Measurements from ENCODE around the gene GRAMD4. TPM values are rescaled to one million over a fixed set of nuclear protein-coding genes. Genes with fewer than 3 reads are reported as not detected.

GRAMD4 gene
- total RNA-seq, 1 donor = 18.1 TPM

DNA sequence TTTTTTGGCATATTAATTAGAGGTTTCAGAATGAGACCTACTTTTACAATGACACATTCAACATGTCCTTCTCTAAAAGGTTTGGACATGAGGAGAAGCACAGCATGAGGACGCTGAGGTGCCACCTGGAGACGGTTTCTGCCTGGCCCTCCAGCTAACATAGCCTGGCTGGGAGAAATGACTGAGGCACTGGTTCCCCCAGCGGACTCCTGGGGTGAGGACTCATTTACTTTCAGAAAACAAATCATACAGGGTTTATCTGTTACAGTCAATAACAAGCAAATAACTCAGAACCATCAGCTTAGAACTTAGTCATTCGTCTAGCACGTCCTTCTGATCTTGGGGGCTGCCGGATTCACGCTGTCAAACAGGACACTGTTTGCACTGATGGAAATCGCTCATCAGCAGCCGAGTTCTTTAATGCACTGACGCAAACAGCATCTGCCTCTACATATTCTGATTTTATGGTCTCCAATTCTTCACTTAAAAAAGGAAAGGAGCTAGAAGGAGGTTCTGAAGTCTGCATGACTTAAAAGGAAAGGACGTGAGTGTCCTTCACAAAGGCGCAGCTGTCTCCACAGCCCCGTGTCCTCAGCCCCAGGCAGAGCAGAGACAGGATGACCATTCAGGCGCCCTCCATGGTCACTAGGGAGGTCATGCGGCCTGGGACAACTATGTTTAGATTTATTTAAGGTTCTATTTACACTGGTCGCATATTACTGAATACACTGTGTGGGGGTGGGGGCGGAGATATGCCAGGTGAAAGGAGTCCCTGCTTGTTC is 73.6 kb downstream of the GRAMD4 start:
- no peak overlapping the region for H3K4me3 ChIP-seq (ENCODE audit: low read depth, low read length)
- TF ChIP-seq, protein P1, sequence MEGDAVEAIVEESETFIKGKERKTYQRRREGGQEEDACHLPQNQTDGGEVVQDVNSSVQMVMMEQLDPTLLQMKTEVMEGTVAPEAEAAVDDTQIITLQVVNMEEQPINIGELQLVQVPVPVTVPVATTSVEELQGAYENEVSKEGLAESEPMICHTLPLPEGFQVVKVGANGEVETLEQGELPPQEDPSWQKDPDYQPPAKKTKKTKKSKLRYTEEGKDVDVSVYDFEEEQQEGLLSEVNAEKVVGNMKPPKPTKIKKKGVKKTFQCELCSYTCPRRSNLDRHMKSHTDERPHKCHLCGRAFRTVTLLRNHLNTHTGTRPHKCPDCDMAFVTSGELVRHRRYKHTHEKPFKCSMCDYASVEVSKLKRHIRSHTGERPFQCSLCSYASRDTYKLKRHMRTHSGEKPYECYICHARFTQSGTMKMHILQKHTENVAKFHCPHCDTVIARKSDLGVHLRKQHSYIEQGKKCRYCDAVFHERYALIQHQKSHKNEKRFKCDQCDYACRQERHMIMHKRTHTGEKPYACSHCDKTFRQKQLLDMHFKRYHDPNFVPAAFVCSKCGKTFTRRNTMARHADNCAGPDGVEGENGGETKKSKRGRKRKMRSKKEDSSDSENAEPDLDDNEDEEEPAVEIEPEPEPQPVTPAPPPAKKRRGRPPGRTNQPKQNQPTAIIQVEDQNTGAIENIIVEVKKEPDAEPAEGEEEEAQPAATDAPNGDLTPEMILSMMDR (IDR thresholded peaks at IDR 0.05; ENCODE audit: insufficient read depth, low read depth, low read length) = no peak
- no peak for DNase-seq (ENCODE audit: low read depth)

DNA sequence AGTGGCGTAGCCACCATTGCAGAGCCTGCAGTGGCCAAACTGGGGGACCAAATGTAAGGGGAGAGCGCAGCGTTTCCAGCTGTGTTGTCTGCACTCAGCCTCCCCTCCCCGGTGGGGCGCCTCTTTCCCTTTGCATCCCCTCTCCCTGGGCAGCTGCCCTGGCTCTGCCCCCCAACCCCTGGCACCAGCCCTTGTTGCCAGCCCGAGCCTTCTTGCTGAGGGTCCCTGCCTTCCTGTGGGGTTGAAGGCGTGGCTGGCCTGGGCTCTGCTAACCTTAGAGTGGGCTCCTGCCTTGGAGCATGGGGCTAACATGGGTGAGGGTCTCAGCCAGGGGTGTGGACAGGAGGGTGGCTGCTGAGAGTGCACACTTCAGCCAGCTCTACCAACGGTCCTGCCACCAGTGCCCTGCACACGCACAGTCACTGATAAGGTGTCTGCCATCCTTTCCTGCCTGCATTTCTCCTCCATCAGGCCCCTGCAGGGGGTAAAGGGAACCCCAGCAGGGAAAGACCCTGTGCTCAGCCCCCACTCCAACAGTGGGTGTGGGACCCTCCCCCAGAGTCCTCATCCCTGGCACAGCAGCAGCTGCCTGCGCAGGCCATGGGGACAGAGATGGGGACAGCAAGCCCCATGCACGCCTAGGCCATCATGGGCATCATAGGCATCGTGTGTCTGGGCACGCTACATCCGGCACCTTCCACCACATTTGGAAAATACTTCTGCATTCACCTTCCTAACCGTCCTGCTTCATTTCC is 74.4 kb downstream of the GRAMD4 start:
- TF ChIP-seq, protein P1 (IDR thresholded peaks at IDR 0.05; ENCODE audit: insufficient read depth, low read depth, low read length) = no peak
- H3K4me3 ChIP-seq (ENCODE audit: low read depth, low read length) = no peak overlapping the region
- no peak for DNase-seq (ENCODE audit: low read depth)

DNA sequence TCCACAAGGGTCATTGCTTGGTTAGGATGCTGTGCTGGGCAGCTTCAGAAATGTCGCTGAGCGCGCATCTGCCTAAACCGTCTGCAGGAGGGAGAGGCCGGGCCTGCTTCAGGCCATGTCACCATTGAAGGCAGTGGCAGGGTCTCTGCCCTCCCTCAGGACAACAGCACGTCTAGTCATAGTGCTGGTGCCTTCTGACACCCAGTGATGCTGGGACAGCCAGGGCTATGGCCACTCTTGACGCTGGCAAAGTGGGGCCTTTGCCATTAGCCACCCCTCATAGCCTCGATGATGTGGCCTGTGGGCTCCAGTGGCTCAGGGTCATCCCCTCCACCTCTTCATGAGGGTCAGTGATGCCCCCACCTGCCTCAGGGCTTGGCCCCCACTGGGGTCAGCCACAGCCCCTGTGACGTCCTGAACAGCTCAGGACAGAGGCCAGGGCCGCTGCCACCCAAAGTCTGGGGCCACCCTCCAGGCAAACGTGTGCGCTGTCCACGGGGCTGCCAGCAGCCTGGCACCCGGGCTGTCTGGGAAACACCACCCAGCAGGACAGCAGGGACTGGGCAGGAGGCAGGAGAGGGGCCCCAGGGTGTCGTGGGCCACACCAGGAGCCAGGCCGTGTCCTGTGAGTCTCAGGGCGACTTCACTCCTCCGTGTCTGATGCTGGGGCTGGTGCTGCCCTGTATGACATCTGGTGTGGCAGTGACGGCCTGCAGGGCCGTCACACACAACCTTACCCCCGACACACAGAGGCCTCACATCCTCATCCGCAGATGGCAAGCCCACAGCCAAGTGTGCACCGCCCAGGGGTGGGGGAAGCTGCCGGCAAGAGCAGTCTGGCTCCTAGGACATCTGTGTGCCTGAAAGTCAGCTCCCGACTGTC is 75.4 kb downstream of the GRAMD4 start:
- TF ChIP-seq, protein P1 (IDR thresholded peaks at IDR 0.05; ENCODE audit: insufficient read depth, low read depth, low read length) = no peak
- DNase-seq (ENCODE audit: low read depth) = no peak
- no peak overlapping the region for H3K4me3 ChIP-seq (ENCODE audit: low read depth, low read length)

DNA sequence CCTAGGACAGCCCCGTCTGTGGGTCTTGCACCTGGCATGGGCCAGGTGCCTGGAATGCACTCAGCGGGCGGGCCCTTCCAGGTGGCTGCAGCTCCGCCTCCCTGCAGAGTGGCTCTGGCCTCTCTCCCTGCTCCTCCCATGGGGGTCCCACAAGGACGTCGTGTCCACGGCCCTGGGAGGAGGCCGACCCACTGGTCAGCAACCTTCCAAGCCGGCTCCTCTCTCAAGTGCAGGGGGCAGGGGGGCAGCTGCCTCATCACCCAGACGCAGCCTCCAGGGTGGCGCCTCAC is 76.0 kb downstream of the GRAMD4 start:
- TF ChIP-seq, protein P1 (IDR thresholded peaks at IDR 0.05; ENCODE audit: insufficient read depth, low read depth, low read length) = no peak
- H3K4me3 ChIP-seq (ENCODE audit: low read depth, low read length) = no peak overlapping the region
- DNase-seq (ENCODE audit: low read depth) = no peak

DNA sequence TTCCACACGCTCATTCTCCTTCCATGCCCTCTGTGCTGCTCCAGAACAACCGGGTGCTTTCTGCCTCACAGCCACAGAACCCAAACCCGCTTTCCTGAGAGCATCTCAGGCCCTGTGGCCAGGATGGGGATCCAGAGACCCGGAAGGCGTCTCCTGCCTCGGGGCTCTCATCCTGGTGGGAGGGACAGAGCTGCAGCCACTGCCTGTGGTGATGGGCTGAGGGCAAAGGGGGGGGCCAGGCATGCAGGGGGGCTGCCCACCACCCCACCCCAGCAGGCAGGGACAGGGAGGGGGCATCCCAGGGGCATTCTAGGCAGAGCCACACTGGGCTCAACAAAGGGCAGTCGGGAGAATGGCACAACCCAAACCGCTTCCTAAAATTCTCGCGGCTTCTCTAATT is 76.4 kb downstream of the GRAMD4 start:
- no peak for DNase-seq (ENCODE audit: low read depth)
- TF ChIP-seq, protein P1 (IDR thresholded peaks at IDR 0.05; ENCODE audit: insufficient read depth, low read depth, low read length) = no peak
- no peak overlapping the region for H3K4me3 ChIP-seq (ENCODE audit: low read depth, low read length)

DNA sequence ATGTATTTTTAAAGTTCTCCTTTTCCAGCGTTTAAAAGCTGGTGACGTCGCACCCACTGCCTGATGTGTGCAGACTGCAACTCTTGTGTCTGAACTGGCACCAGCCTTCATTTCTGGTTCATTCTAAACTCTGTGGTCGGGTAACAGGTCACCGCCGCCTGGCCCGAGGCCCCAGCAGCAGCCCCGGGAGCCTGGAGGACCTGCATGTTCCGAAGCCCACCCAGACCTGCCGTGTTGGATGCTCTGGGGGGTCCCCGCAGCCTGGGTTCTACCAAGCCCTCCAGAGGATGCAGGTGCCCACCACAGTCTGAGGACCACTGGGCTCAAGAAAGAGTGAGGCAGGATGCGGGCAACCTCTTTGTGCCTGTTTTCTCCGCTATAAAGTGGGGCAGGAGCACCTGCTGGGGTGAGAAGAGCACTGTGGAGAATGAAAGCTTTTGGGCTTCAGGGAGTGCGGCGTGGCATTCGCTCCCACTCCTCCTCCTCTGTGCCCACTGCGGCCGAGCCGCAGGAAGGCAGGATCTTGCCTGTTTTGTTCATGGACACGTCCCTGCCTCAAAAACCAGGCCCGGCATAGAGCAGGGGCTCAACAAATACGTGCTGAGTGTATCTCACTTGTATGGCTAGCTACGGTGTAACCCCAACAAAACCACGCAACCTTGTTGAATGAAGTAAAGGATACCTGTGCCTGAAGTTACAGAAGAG is 77.8 kb downstream of the GRAMD4 start:
- H3K4me3 ChIP-seq (ENCODE audit: low read depth, low read length) = no peak overlapping the region
- TF ChIP-seq, protein P1 (IDR thresholded peaks at IDR 0.05; ENCODE audit: insufficient read depth, low read depth, low read length) = no peak
- no peak for DNase-seq (ENCODE audit: low read depth)

All from fibroblast of villous mesenchyme (primary cell).